Thoracic aorta (tissue), 2 donors: ENCODE results near the gene PARP8. TPM values are rescaled to one million over a fixed set of nuclear protein-coding genes. Genes with fewer than 3 reads are reported as not detected.
"Not testable (repeated sequence)": the region's sequence is repeated elsewhere in the genome, so short reads cannot be mapped to it uniquely, and the experiment has no call there.

ENCODE experiments used
- ATAC-seq: fragments of 150-250 bp; one replicate; pipeline ENCODE4 v1.8.0; 2017; ENCODE audit warnings: low read depth; ENCODE audit not compliant: insufficient number of reproducible peaks, low FRiP score
- DNase-seq: peaks from one replicate; pipeline ENCODE4 v3.0.0-alpha.2; 2020; ENCODE audit warnings: low spot score
- H3K27ac ChIP-seq, 2 donors: fragments of 200-600 bp; sonication (generic); 1 replicate in 1 of 2; 2 replicates in 1 of 2; pipeline ENCODE4 v1.5.1; 2016; ENCODE audit warnings: mild to moderate bottlenecking in 2 of 2, moderate library complexity in 2 of 2
- H3K27me3 ChIP-seq: fragments of 200-600 bp; sonication (generic); replicated peaks from 2 replicates; pipeline ENCODE4 v1.6.0; 2016; ENCODE audit warnings: mild to moderate bottlenecking; ENCODE audit not compliant: insufficient read depth
- H3K36me3 ChIP-seq: fragments of 200-600 bp; sonication (generic); one replicate; pipeline ENCODE4 v1.5.1; 2016
- H3K4me1 ChIP-seq, 2 donors: fragments of 200-600 bp; sonication (generic); 1 replicate in 1 of 2; 2 replicates in 1 of 2; pipeline versions ENCODE4 v1.5.1 to v1.6.0; 2016; ENCODE audit warnings: low read depth in 2 of 2, mild to moderate bottlenecking in 1 of 2; ENCODE audit not compliant: control insufficient read depth in 1 of 2
- H3K4me3 ChIP-seq: fragments of 200-600 bp; sonication (generic); 2 replicates; pipeline ENCODE4 v1.5.1; 2016; ENCODE audit warnings: mild to moderate bottlenecking
- H3K9me3 ChIP-seq: fragments of 200-600 bp; sonication (generic); 2 replicates; pipeline ENCODE4 v1.5.1; 2016
- total RNA-seq, 2 donors: library from RNA; depleted of rRNA; stranded (reverse); fragments of >200 nt; gene quantifications; one replicate each; pipeline versions ENCODE4 v1.1.0 to v1.2.3, GENCODE V29; 2016
- TF ChIP-seq, protein P1 (sequence below): fragments of 200-600 bp; sonication (generic); IDR thresholded peaks from one replicate; pipeline ENCODE4 v1.5.1; 2019; ENCODE audit warnings: antibody characterized with exemption

Gene PARP8
- total RNA-seq, 2 donors from 2014 or later: 27.5 to 34.7 TPM

GRCh38 chr5:50672663-50673062 lies 6.2 kb downstream of the PARP8 start:
- ATAC-seq (no peak), DNase-seq (no peak)
- H3K4me1 ChIP-seq: peaks cover 47 to 72% of the 10 kb centered on the region in 2 donors
- H3K27me3 ChIP-seq: no peaks in the 10 kb centered on the region
- H3K27ac ChIP-seq: no peak overlapping the region
- H3K36me3 ChIP-seq: no peaks in the 10 kb centered on the region
- H3K4me3 ChIP-seq: no peak overlapping the region
- TF ChIP-seq, protein P1, sequence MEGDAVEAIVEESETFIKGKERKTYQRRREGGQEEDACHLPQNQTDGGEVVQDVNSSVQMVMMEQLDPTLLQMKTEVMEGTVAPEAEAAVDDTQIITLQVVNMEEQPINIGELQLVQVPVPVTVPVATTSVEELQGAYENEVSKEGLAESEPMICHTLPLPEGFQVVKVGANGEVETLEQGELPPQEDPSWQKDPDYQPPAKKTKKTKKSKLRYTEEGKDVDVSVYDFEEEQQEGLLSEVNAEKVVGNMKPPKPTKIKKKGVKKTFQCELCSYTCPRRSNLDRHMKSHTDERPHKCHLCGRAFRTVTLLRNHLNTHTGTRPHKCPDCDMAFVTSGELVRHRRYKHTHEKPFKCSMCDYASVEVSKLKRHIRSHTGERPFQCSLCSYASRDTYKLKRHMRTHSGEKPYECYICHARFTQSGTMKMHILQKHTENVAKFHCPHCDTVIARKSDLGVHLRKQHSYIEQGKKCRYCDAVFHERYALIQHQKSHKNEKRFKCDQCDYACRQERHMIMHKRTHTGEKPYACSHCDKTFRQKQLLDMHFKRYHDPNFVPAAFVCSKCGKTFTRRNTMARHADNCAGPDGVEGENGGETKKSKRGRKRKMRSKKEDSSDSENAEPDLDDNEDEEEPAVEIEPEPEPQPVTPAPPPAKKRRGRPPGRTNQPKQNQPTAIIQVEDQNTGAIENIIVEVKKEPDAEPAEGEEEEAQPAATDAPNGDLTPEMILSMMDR: no peak
- no peaks in the 10 kb centered on the region for H3K9me3 ChIP-seq

DNA sequence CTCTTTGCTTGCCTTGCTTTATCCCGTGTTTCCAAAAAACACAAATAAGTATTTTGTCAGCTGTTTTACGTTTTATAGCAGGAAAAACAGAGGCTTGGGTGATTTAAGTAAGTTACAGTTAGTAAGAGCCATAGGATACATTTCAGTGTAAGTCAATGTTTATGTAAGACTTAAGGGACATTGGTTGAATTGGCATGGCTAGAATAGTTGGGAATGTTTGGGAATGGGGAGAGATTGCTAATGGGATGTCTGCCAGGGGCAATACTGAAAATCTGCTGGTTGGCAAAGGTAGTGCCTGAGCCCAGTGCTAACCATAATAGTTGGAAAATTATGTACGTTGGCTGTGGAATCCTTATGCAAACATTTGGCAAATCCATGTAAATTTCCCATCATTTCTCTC lies 7.0 kb downstream of the PARP8 start:
- H3K27ac ChIP-seq, H3K9me3 ChIP-seq, H3K36me3 ChIP-seq, H3K27me3 ChIP-seq, ATAC-seq, DNase-seq: not testable (repeated sequence)
- Histone ChIP-seq H3K4me1 (peaks cover 49 to 76% of the 10 kb centered on the region in 2 donors), H3K4me3 (peak overlapping the region; percentile 16)

GRCh38 chr5:50675385-50675784 lies 8.9 kb downstream of the PARP8 start:
- H3K9me3 ChIP-seq: no peaks in the 10 kb centered on the region
- ATAC-seq: no peak
- DNase-seq: no peak
- no peak overlapping the region for H3K4me3 ChIP-seq
- H3K36me3 ChIP-seq: no peaks in the 10 kb centered on the region
- no peaks in the 10 kb centered on the region for H3K27me3 ChIP-seq
- peaks cover 51 to 75% of the 10 kb centered on the region in 2 donors for H3K4me1 ChIP-seq
- TF ChIP-seq, protein P1: no peak
- no peak overlapping the region for H3K27ac ChIP-seq

DNA sequence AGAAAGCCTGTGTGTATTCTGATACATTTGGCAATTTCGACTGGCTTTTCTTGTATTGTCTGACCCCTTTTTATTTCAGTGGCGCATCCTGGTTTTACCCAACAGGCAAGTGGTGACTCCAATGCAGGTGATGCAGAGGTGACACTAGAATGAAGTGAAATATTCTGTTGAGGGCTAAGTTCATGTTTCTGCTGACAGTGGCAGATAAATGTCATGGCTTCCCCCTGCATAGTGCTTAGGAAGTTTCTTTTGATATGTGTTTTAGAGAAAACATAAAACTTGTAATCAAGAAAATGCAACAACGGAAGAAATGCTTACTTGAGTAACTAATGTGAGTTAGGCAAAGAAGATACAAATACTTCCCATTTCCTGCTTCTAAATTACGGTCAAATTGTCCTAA lies 13.1 kb downstream of the PARP8 start:
- DNase-seq, H3K27me3 ChIP-seq, H3K27ac ChIP-seq, ATAC-seq, H3K9me3 ChIP-seq, H3K36me3 ChIP-seq: not testable (repeated sequence)
- H3K4me3 ChIP-seq: peak overlapping the region; percentile 23
- H3K4me1 ChIP-seq: peaks cover 42 to 53% of the 10 kb centered on the region in 2 donors

DNA sequence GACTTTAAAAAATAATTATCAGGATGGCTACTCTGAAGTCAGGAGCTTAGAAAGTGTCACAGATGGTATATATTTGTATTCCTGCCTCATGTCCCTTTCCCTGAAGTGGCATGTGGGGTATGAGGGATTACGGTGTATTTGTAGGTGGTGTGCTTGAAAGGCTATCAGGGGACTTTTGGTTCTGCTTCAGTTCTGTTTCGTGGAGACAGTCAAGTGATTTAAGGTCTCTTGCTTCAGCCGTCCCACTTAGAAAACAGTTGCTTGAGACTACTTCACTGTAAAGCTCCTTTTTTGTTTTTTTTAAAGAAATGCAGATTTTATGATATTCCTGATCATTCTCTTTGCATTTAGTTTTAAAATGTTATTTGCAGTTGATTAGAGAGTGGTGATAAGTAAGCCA lies 18.3 kb downstream of the PARP8 start:
- no peaks in the 10 kb centered on the region for H3K9me3 ChIP-seq
- no peaks in the 10 kb centered on the region for H3K27me3 ChIP-seq
- peak overlapping the region; percentile 25 for H3K4me3 ChIP-seq
- ATAC-seq (no peak), DNase-seq (no peak)
- TF ChIP-seq, protein P1: no peak
- H3K36me3 ChIP-seq: no peaks in the 10 kb centered on the region
- H3K27ac ChIP-seq: no peak overlapping the region
- H3K4me1 ChIP-seq: peaks cover 21 to 23% of the 10 kb centered on the region in 2 donors

DNA sequence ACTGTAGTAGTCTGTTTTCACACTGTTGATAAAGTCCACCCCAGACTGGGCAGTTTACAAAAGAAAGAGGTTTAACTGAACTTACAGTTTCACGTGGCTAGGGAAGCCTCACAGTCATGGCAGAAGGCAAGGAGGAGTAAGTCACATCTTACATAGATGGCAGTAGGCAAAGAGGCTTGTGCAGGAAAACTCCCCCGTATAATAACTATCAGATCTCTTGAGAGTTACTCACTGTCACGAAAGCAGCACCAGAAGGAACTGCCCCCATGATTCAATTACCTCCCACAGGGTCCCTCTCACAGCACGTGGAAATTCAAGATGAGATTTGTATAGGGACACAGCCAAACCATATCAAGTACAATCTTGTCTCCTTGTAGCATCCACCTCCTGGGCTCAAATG lies 21.1 kb downstream of the PARP8 start:
- peaks cover 8 to 9% of the 10 kb centered on the region in 2 donors for H3K4me1 ChIP-seq
- H3K9me3 ChIP-seq: no peaks in the 10 kb centered on the region
- H3K27ac ChIP-seq: no peak overlapping the region
- DNase-seq (no peak), ATAC-seq (no peak)
- TF ChIP-seq, protein P1: no peak
- no peaks in the 10 kb centered on the region for H3K27me3 ChIP-seq
- H3K36me3 ChIP-seq: no peaks in the 10 kb centered on the region
- no peak overlapping the region for H3K4me3 ChIP-seq
